IMR-90 (cell line): ENCODE measurements around the gene ACP1. TPM values are rescaled to one million over a fixed set of nuclear protein-coding genes. Genes with fewer than 3 reads are reported as not detected.

ENCODE experiments used
- ATAC-seq: fragments of 200-7000 bp; cut with Tn5 transposase; 2 replicates; pipeline ENCODE4 v1.9.1; 2020; ENCODE audit warnings: low read depth, mild to moderate bottlenecking, moderate library complexity
- BruUV-seq: library from RNA; stranded (reverse); fragments of 400-500 nt; replicated peaks from 2 replicates; lab custom pipeline; 2021; lab: Mats Ljungman, UMichigan
- CTCF ChIA-PET: fragments of 300-600 bp; formaldehyde crosslinking; extraction: SDS; loops from one replicate; lab custom pipeline; 2021; ENCODE audit warnings: antibody characterized with exemption; lab: Yijun Ruan, JAX
- POLR2A ChIA-PET: fragments of 300-600 bp; sonication (Branson Sonifier 250); formaldehyde crosslinking; loops from one replicate; lab custom pipeline; 2022; ENCODE audit warnings: antibody characterized with exemption; ENCODE audit not compliant: unreplicated experiment; lab: Charles Lee
- DNase-seq: peaks from one replicate; pipeline ENCODE4 v3.0.0; 2013
- H2AFZ ChIP-seq: replicated peaks from 2 replicates; pipeline ENCODE3; 2013; ENCODE audit warnings: low read length, mild to moderate bottlenecking; ENCODE audit not compliant: poor library complexity
- H2AK5ac ChIP-seq: 2 replicates; pipeline ENCODE4 v1.6.1; 2013; ENCODE audit warnings: low read depth, low read length, inconsistent platforms
- H2AK9ac ChIP-seq: replicated peaks from 2 replicates; pipeline ENCODE3; 2013; ENCODE audit warnings: mild to moderate bottlenecking, low read depth, low read length, moderate library complexity; ENCODE audit not compliant: poor library complexity
- H2BK120ac ChIP-seq: 2 replicates; pipeline ENCODE4 v1.6.1; 2013; ENCODE audit warnings: low read depth, low read length, inconsistent platforms
- H2BK15ac ChIP-seq: 3 replicates; pipeline ENCODE4 v1.6.1; 2013; ENCODE audit warnings: low read depth, low read length, inconsistent platforms
- H2BK20ac ChIP-seq: 2 replicates; pipeline ENCODE4 v1.6.1; 2013; ENCODE audit warnings: low read depth, mild to moderate bottlenecking, inconsistent platforms, low read length, moderate library complexity
- H2BK5ac ChIP-seq: 2 replicates; pipeline ENCODE4 v1.6.1; 2013; ENCODE audit warnings: mild to moderate bottlenecking, low read depth, low read length, inconsistent platforms; ENCODE audit not compliant: poor library complexity, severe bottlenecking
- H3K14ac ChIP-seq: replicated peaks from 2 replicates; pipeline ENCODE4 v1.6.1; 2013; ENCODE audit warnings: low read depth, low read length, inconsistent platforms
- H3K18ac ChIP-seq: 2 replicates; pipeline ENCODE4 v1.6.1; 2013; ENCODE audit warnings: low read depth, low read length, control low read depth
- H3K23ac ChIP-seq: 2 replicates; pipeline ENCODE4 v1.6.1; 2013; ENCODE audit warnings: low read depth, low read length, inconsistent platforms
- H3K27ac ChIP-seq: 2 replicates; pipeline ENCODE4 v1.5.1; 2013; ENCODE audit warnings: mild to moderate bottlenecking, control low read depth, low read length; ENCODE audit not compliant: insufficient read depth
- H3K27me3 ChIP-seq: 2 replicates; pipeline ENCODE4 v1.6.1; 2013; ENCODE audit warnings: low read length; ENCODE audit not compliant: control insufficient read depth, insufficient read depth
- H3K36me3 ChIP-seq: 2 replicates; pipeline ENCODE4 v1.6.1; 2013; ENCODE audit warnings: low read length, mixed read lengths; ENCODE audit not compliant: control insufficient read depth, insufficient read depth
- H3K4ac ChIP-seq: 2 replicates; pipeline ENCODE4 v1.6.1; 2013; ENCODE audit warnings: low read depth, low read length, inconsistent platforms
- H3K4me1 ChIP-seq: 2 replicates; pipeline ENCODE4 v1.6.1; 2013; ENCODE audit warnings: low read length, mixed read lengths; ENCODE audit not compliant: control insufficient read depth, insufficient read depth
- H3K4me2 ChIP-seq: 2 replicates; pipeline ENCODE4 v1.6.1; 2013; ENCODE audit warnings: low read depth, mild to moderate bottlenecking, control low read depth, low read length, moderate library complexity
- H3K4me3 ChIP-seq: 2 replicates; pipeline ENCODE4 v1.5.1; 2013; ENCODE audit warnings: low read depth, mild to moderate bottlenecking, control low read depth, low read length, moderate library complexity; ENCODE audit not compliant: insufficient read depth
- H3K56ac ChIP-seq: 2 replicates; pipeline ENCODE4 v1.6.1; 2013; ENCODE audit warnings: low read length, inconsistent platforms; ENCODE audit not compliant: insufficient read depth; ENCODE audit errors: extremely low read depth
- H3K79me1 ChIP-seq, 2 experiments: 2 replicates each; pipeline ENCODE4 v1.6.1; 2013; ENCODE audit warnings: low read length in 2 of 2, inconsistent platforms in 1 of 2, low read depth in 1 of 2
- H3K9ac ChIP-seq: 2 replicates; pipeline ENCODE4 v1.6.1; 2013; ENCODE audit warnings: low read depth, low read length, control low read depth
- H3K9me1 ChIP-seq: 2 replicates; pipeline ENCODE4 v1.6.1; 2013; ENCODE audit warnings: low read length, inconsistent platforms; ENCODE audit not compliant: insufficient read depth
- H3K9me3 ChIP-seq: 2 replicates; pipeline ENCODE4 v1.6.1; 2013; ENCODE audit warnings: low read length; ENCODE audit not compliant: control insufficient read depth, insufficient read depth
- H4K20me1 ChIP-seq: 2 replicates; pipeline ENCODE4 v1.6.1; 2013; ENCODE audit warnings: low read length, inconsistent platforms; ENCODE audit not compliant: insufficient read depth
- H4K5ac ChIP-seq: 2 replicates; pipeline ENCODE4 v1.6.1; 2013; ENCODE audit warnings: mild to moderate bottlenecking, low read depth, low read length, control low read depth
- H4K8ac ChIP-seq, 2 experiments: 2 replicates each; pipeline ENCODE4 v1.6.1; 2013; ENCODE audit warnings: low read depth in 2 of 2, low read length in 2 of 2, control low read depth in 1 of 2, inconsistent platforms in 1 of 2
- H4K91ac ChIP-seq: 2 replicates; pipeline ENCODE4 v1.6.1; 2013; ENCODE audit warnings: low read depth, low read length, inconsistent platforms; ENCODE audit not compliant: insufficient read depth
- CEBPB ChIP-seq: IDR thresholded peaks from 2 replicates; pipeline ENCODE4 v1.6.1; 2012; ENCODE audit warnings: low read depth, low read length, improper control_type of control experiment
- CHD1 ChIP-seq: IDR thresholded peaks from 2 replicates; pipeline ENCODE4 v1.6.1; 2012; ENCODE audit warnings: low read depth, low read length, improper control_type of control experiment
- CTCF ChIP-seq: conservative IDR thresholded peaks from 2 replicates; pipeline ENCODE4 v1.5.1; 2012; ENCODE audit warnings: mild to moderate bottlenecking, low read depth, low read length, improper control_type of control experiment
- FOS ChIP-seq: fragments of 150-350 bp; IDR thresholded peaks from 2 replicates; pipeline ENCODE4 v1.6.1; 2016; ENCODE audit warnings: low read depth, low read length
- MAFK ChIP-seq: IDR thresholded peaks from 2 replicates; pipeline ENCODE4 v1.6.1; 2012; ENCODE audit warnings: low read depth, low read length, improper control_type of control experiment
- MAZ ChIP-seq: IDR thresholded peaks from 2 replicates; pipeline ENCODE4 v1.6.1; 2012; ENCODE audit warnings: low read depth, mild to moderate bottlenecking, low read length, improper control_type of control experiment, moderate library complexity, borderline replicate concordance
- MXI1 ChIP-seq: IDR thresholded peaks from 2 replicates; pipeline ENCODE4 v1.6.1; 2012; ENCODE audit warnings: low read depth, mild to moderate bottlenecking, low read length, moderate library complexity, borderline replicate concordance
- NFE2L2 ChIP-seq: fragments of 150-350 bp; IDR thresholded peaks from 2 replicates; pipeline ENCODE4 v1.6.1; 2016; ENCODE audit warnings: low read depth, mild to moderate bottlenecking, low read length
- POLR2A ChIP-seq: IDR thresholded peaks from 2 replicates; pipeline ENCODE4 v1.6.1; 2012; ENCODE audit warnings: mild to moderate bottlenecking, low read depth, low read length
- RAD21 ChIP-seq: IDR thresholded peaks from 2 replicates; pipeline ENCODE4 v1.6.1; 2012; ENCODE audit warnings: low read length, improper control_type of control experiment
- RCOR1 ChIP-seq: IDR thresholded peaks from 2 replicates; pipeline ENCODE4 v1.6.1; 2012; ENCODE audit warnings: mild to moderate bottlenecking, low read length, improper control_type of control experiment; ENCODE audit not compliant: insufficient replicate concordance
- WGBS, 2 experiments: methylation state at CpG; one replicate each; pipeline versions ENCODE4 v1.1.5 to v1.1.7; 2013; ENCODE audit warnings: missing lambda C conversion rate in 2 of 2; ENCODE audit not compliant: insufficient read length in 1 of 2; ENCODE audit errors: extremely low coverage in 2 of 2; 5-methylcytosine and 5-hydroxymethylcytosine counted together
- dilution Hi-C: fragments of 300-500 bp; cut with HindIII; formaldehyde crosslinking; loops from one replicate; pipeline ENCODE4 v1.14.3; 2018; ENCODE audit warnings: low sequenced_read_pairs; ENCODE audit not compliant: unreplicated experiment
- in situ Hi-C: fragments of 300-500 bp; cut with MboI; formaldehyde crosslinking; loops from 3 replicates; pipeline ENCODE4 v1.14.3; 2019; ENCODE audit warnings: low sequenced_read_pairs, inconsistent platforms, mixed read lengths
- intact Hi-C: fragments of 100-400 bp; cut with micrococcal nuclease; formaldehyde crosslinking; loops from 2 replicates; pipeline ENCODE4 v1.10.0; 2022
- polyA plus RNA-seq, 3 experiments: library from polyadenylated mRNA; depleted of rRNA; stranded (reverse); fragments of >200 nt; gene quantifications; 2 replicates each; pipeline ENCODE4 v1.2.3, GENCODE V29; 2012; ENCODE audit warnings: low replicate concordance in 1 of 3
- total RNA-seq: library from RNA; depleted of rRNA; stranded (reverse); fragments of >200 nt; gene quantifications from 2 replicates; pipeline ENCODE4 v1.2.3, GENCODE V29; 2012
- TF ChIP-seq, protein P1 (sequence below): fragments of 150-350 bp; IDR thresholded peaks from 2 replicates; pipeline ENCODE4 v1.6.1; 2016; ENCODE audit warnings: low read depth, mild to moderate bottlenecking, low read length, moderate library complexity, borderline replicate concordance
- TF ChIP-seq, protein P2 (sequence below): fragments of 150-350 bp; IDR thresholded peaks from 2 replicates; pipeline ENCODE4 v1.6.1; 2017; ENCODE audit warnings: mild to moderate bottlenecking, antibody characterized with exemption, low read length, low read depth

The ACP1 gene
- total and polyA plus RNA-seq, 2 of the 4 experiments (the other 2 are of a cell fraction), result 85.7 to 104 TPM

GRCh38 chr2:316381-316780, 51.6 kb downstream of the ACP1 start:
- no peaks in the 10 kb centered on the region for H3K4me1 ChIP-seq
- no CpG with 5 or more reads among the region's 12 CpGs for WGBS, 2 experiments
- dilution Hi-C loops (no loop called here), in situ Hi-C loops (no loop called here), intact Hi-C loops (no loop called here)
- H3K9me1 ChIP-seq, result no peaks in the 10 kb centered on the region
- no peaks in the 10 kb centered on the region for H4K20me1 ChIP-seq
- H4K91ac ChIP-seq, result no peak overlapping the region
- no peak overlapping the region for H2BK120ac ChIP-seq
- H3K9me3 ChIP-seq, result peaks cover 34% of the 10 kb centered on the region
- no peak overlapping the region for H2BK15ac ChIP-seq
- no peak overlapping the region for H3K4me3 ChIP-seq
- no peak overlapping the region for H3K4ac ChIP-seq
- no peaks in the 10 kb centered on the region for H3K79me1 ChIP-seq
- H4K8ac ChIP-seq, result no peak overlapping the region
- H3K56ac ChIP-seq, result no peak overlapping the region
- CTCF ChIA-PET, result no interaction called here
- no peak overlapping the region for H2BK20ac ChIP-seq
- no peak overlapping the region for H2AK5ac ChIP-seq
- no peak overlapping the region for H3K14ac ChIP-seq
- no peak for TF ChIP-seq CHD1
- TF ChIP-seq CEBPB, result no peak
- TF ChIP-seq, protein P1, sequence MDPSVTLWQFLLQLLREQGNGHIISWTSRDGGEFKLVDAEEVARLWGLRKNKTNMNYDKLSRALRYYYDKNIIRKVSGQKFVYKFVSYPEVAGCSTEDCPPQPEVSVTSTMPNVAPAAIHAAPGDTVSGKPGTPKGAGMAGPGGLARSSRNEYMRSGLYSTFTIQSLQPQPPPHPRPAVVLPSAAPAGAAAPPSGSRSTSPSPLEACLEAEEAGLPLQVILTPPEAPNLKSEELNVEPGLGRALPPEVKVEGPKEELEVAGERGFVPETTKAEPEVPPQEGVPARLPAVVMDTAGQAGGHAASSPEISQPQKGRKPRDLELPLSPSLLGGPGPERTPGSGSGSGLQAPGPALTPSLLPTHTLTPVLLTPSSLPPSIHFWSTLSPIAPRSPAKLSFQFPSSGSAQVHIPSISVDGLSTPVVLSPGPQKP, result no peak
- no peak for TF ChIP-seq RAD21
- TF ChIP-seq MAZ, result no peak
- no peak for TF ChIP-seq MAFK
- no peak for TF ChIP-seq RCOR1
- TF ChIP-seq MXI1, result no peak
- TF ChIP-seq, protein P2, sequence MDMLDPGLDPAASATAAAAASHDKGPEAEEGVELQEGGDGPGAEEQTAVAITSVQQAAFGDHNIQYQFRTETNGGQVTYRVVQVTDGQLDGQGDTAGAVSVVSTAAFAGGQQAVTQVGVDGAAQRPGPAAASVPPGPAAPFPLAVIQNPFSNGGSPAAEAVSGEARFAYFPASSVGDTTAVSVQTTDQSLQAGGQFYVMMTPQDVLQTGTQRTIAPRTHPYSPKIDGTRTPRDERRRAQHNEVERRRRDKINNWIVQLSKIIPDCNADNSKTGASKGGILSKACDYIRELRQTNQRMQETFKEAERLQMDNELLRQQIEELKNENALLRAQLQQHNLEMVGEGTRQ, result no peak
- no peak for TF ChIP-seq CTCF
- TF ChIP-seq FOS, result no peak
- TF ChIP-seq POLR2A, result no peak
- no peak for TF ChIP-seq NFE2L2
- POLR2A ChIA-PET, result no interaction called here
- no peak overlapping the region for H3K9ac ChIP-seq
- no peaks in the 10 kb centered on the region for H3K36me3 ChIP-seq
- no peak overlapping the region for H3K4me2 ChIP-seq
- H2BK5ac ChIP-seq, result no peak overlapping the region
- BruUV-seq, result no TSS peak
- no peak overlapping the region for H4K5ac ChIP-seq
- no peak overlapping the region for H2AK9ac ChIP-seq
- H3K18ac ChIP-seq, result no peak overlapping the region
- H2AFZ ChIP-seq, result no peak overlapping the region
- ATAC-seq (no peak), DNase-seq (no peak)
- H3K23ac ChIP-seq, result no peak overlapping the region
- no peaks in the 10 kb centered on the region for H3K27me3 ChIP-seq
- H3K27ac ChIP-seq, result no peak overlapping the region
